Stimulated activated naive CD8-positive, alpha-beta T cell treated with anti-CD3 and anti-CD28 coated beads, Interleukin-15, Interleukin-2, amounts not matched to agents 100 ng/mL and 50 ng/mL, for 24 hours (primary cell): ENCODE data around the gene C1orf216.
A peak's percentile ranks its signal among the peaks of the same experiment; 100 is the strongest.

ENCODE experiments used
- H3K27ac Mint-ChIP-seq: one replicate; pipeline ENCODE4 v1.8.0; 2021; ENCODE audit warnings: mild to moderate bottlenecking, mixed read lengths
- H3K27me3 Mint-ChIP-seq: one replicate; pipeline ENCODE4 v1.8.0; 2021; ENCODE audit warnings: mixed read lengths
- H3K36me3 Mint-ChIP-seq: one replicate; pipeline ENCODE4 v1.8.0; 2021; ENCODE audit warnings: low read depth, mixed read lengths
- H3K4me1 Mint-ChIP-seq: one replicate; pipeline ENCODE4 v1.8.0; 2021; ENCODE audit warnings: low read depth, mixed read lengths
- H3K4me3 Mint-ChIP-seq: one replicate; pipeline ENCODE4 v1.8.0; 2021; ENCODE audit warnings: mild to moderate bottlenecking, mixed read lengths
- H3K9me3 Mint-ChIP-seq: one replicate; pipeline ENCODE4 v1.8.0; 2021; ENCODE audit warnings: mixed read lengths

Gene C1orf216

DNA sequence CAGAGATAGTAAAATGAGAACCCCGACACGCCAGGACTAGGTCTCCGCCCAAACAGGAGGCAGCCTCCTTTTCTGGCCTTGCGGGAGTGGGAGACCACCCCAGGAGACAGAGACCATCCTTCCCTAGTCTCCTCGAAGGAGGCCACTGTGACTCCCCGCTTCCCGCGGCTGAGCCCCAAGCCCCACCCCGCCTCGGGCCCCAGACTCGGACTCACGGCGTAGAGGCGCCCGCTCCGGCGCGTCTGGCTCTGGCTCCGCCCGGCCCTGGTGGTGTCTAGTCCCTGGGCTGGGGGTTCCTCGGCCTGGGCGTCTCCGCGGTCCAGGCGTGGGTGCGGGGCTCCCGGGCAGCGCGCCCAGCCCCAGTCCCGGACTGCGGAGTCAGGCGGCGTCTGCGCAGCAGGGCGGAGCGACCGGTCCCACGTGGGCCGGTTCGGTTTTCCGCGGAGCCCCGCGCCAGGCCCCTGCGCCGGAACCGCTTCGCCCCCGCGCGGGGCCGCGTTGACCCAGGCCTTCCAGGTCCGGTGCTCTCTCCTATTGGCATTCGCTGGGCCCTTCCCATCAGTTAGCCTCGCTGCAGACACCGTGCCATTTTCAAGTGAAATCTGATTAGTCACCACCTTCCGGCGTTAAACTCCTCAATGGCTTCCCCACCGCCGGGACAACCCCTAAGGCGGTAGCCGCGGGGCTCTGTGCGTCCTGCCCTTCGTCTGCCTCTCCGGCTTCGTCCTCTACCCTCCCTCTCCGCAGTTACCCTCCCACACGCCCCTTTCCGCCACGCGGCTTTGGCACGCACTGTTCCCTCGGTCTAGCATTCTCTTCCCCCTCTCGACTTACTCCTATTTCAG lies at the start of gene C1orf216:
Gene C1orf216, minus strand, starts transcription at position 393 of the 845 bp plus-strand sequence. CDS start 2,563 bp downstream, outside the sequence.
- Mint-ChIP-seq H3K36me3 (peaks cover 22% of the 10 kb centered on the region), H3K9me3 (no peaks in the 10 kb centered on the region), H3K4me1 (peaks cover 32% of the 10 kb centered on the region), H3K27me3 (no peaks in the 10 kb centered on the region), H3K27ac (peak within 1 kb of the TSS; percentile 94), H3K4me3 (peak within 1 kb of the TSS; percentile 93)

- Mint-ChIP-seq H3K36me3 (peaks cover 69% of the 10 kb centered on the region), H3K27me3 (no peaks in the 10 kb centered on the region), H3K27ac (no peak overlapping the region)
Observed at GRCh38 chr1:35764283-35764682, 45.6 kb upstream of the C1orf216 start.

DNA sequence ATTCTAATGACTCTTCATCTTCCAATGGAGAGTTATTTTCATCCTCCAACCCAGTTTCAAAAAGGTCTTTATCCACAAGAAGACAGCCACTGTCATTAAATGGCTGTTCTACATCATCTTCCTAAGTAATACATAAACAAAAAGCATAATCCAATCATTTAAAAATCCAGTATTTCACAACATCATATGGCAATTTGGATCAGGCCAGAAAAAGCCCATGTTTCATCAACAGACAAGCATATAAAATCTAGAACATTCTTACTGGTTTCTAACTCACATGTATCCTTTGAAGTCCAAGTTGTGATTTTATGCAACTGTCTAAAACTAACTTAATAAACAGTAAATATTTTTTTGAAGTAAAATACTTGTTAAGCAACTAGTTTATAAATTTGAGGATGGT lies 44.5 kb upstream of the C1orf216 start:
- Mint-ChIP-seq H3K27ac (no peak overlapping the region), H3K27me3 (no peaks in the 10 kb centered on the region), H3K9me3 (no peaks in the 10 kb centered on the region), H3K4me3 (no peak overlapping the region), H3K4me1 (peaks cover 14% of the 10 kb centered on the region), H3K36me3 (peaks cover 77% of the 10 kb centered on the region)

More at GRCh38 chr1:35764283-35764682, 45.6 kb upstream of the C1orf216 start:
- Mint-ChIP-seq H3K9me3 (no peaks in the 10 kb centered on the region), H3K4me3 (peak overlapping the region; percentile 14), H3K4me1 (peaks cover 21% of the 10 kb centered on the region)

DNA sequence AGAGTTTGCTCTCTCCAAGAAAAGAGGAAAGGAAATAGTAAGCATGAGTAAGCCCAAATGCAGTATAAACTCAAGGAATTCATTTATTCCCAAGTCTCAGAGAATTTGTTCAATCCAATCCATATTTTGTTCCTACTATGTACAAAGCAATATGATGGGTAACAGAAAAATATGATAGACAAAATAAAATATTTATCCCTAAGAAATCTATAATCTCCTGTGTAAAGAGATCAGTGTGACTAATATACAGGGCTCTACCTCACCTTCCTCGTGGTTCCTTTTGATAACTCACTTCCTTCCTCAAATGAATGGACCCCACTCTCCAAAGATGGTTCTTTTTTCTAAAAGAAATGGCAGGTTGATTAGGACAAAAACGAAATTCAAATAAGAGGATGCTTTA lies 43.5 kb upstream of the C1orf216 start:
- no peak overlapping the region for H3K27ac Mint-ChIP-seq
- peaks cover 76% of the 10 kb centered on the region for H3K36me3 Mint-ChIP-seq

GRCh38 chr1:35756064-35756463 lies 37.4 kb upstream of the C1orf216 start:
- no peak overlapping the region for H3K27ac Mint-ChIP-seq
- peaks cover 76% of the 10 kb centered on the region for H3K36me3 Mint-ChIP-seq
- no peak overlapping the region for H3K4me3 Mint-ChIP-seq
- H3K4me1 Mint-ChIP-seq: no peaks in the 10 kb centered on the region
- H3K9me3 Mint-ChIP-seq: no peaks in the 10 kb centered on the region
- no peaks in the 10 kb centered on the region for H3K27me3 Mint-ChIP-seq

More for the DNA sequence above, 43.5 kb upstream of the C1orf216 start:
- no peaks in the 10 kb centered on the region for H3K9me3 Mint-ChIP-seq
- peaks cover 11% of the 10 kb centered on the region for H3K4me1 Mint-ChIP-seq
- no peak overlapping the region for H3K4me3 Mint-ChIP-seq
- no peaks in the 10 kb centered on the region for H3K27me3 Mint-ChIP-seq

DNA sequence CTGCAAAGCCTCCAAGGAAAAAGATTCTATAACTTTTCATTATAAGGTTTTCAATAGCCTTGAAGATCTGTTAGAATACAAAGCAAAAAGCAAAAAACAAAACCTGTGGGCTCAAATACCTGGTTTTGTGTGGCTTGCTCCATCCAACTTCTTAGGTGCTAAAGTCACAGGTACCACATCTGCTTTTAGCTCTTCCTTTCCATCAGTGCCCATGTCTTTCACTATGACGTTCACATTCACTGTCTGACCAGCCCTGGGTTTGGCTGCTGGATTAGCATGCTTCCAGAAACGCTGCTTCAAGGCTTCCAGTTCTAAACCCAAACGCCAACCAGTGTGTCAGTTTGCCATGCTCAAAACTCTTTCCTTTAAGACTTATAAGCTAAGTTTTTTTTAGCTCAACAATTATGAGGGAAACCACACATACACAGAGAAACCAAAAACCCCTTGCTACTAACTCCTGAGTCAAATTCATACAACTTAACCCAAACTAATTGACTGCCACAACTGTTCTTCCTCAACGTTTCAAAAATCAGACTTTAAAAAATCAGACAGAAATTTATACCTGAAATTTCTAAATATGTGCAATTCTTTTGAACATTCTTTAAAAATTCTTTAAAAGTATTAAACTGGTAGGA lies 35.1 kb upstream of the C1orf216 start:
- Mint-ChIP-seq H3K9me3 (no peaks in the 10 kb centered on the region), H3K36me3 (peaks cover 71% of the 10 kb centered on the region), H3K27me3 (no peaks in the 10 kb centered on the region), H3K27ac (no peak overlapping the region), H3K4me1 (no peaks in the 10 kb centered on the region), H3K4me3 (no peak overlapping the region)

DNA sequence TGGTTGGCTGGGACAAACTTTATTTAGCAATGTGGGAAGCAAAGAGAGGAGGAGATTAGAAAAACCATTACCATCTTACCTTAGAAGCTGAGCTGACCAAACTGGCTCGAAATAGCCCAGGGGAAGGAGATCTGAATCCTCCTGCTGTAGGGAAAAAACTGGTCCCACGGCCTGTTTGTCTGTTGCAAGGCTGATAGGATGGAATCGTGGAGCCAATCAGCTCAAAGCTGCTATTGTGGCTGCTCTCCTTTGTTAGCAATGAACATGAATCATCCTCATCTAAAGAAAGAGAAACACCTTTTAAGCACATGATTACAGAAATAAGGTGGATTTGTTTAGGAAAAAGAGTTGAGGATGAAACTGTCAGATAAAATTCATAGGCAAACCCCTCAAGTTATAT lies 29.6 kb upstream of the C1orf216 start:
- Mint-ChIP-seq H3K27me3 (no peaks in the 10 kb centered on the region), H3K27ac (no peak overlapping the region)

GRCh38 chr1:35745124-35745730 lies 26.5 kb upstream of the C1orf216 start:
- H3K4me3 Mint-ChIP-seq: no peak overlapping the region
- H3K27ac Mint-ChIP-seq: no peak overlapping the region
- H3K36me3 Mint-ChIP-seq: peaks cover 72% of the 10 kb centered on the region
- no peaks in the 10 kb centered on the region for H3K4me1 Mint-ChIP-seq
- H3K27me3 Mint-ChIP-seq: no peaks in the 10 kb centered on the region
- no peaks in the 10 kb centered on the region for H3K9me3 Mint-ChIP-seq

More for the DNA sequence above, 29.6 kb upstream of the C1orf216 start:
- Mint-ChIP-seq H3K4me1 (no peaks in the 10 kb centered on the region), H3K4me3 (no peak overlapping the region), H3K9me3 (no peaks in the 10 kb centered on the region), H3K36me3 (peaks cover 80% of the 10 kb centered on the region)

GRCh38 chr1:35737120-35737519 lies 18.4 kb upstream of the C1orf216 start:
- Mint-ChIP-seq H3K27me3 (no peaks in the 10 kb centered on the region), H3K36me3 (peaks cover 81% of the 10 kb centered on the region), H3K4me1 (peaks cover 5% of the 10 kb centered on the region), H3K9me3 (no peaks in the 10 kb centered on the region), H3K27ac (no peak overlapping the region), H3K4me3 (no peak overlapping the region)

GRCh38 chr1:35727434-35728040 lies 8.9 kb upstream of the C1orf216 start:
- Mint-ChIP-seq H3K4me1 (peaks cover 5% of the 10 kb centered on the region), H3K4me3 (no peak overlapping the region), H3K27me3 (no peaks in the 10 kb centered on the region), H3K36me3 (peaks cover 36% of the 10 kb centered on the region), H3K9me3 (no peaks in the 10 kb centered on the region), H3K27ac (no peak overlapping the region)

- peaks cover 29% of the 10 kb centered on the region for H3K36me3 Mint-ChIP-seq
- no peaks in the 10 kb centered on the region for H3K9me3 Mint-ChIP-seq
- H3K4me3 Mint-ChIP-seq: no peak overlapping the region
- H3K27ac Mint-ChIP-seq: no peak overlapping the region
- no peaks in the 10 kb centered on the region for H3K27me3 Mint-ChIP-seq
- peaks cover 5% of the 10 kb centered on the region for H3K4me1 Mint-ChIP-seq
Observed at GRCh38 chr1:35726450-35727433, 8.1 kb upstream of the C1orf216 start.

DNA sequence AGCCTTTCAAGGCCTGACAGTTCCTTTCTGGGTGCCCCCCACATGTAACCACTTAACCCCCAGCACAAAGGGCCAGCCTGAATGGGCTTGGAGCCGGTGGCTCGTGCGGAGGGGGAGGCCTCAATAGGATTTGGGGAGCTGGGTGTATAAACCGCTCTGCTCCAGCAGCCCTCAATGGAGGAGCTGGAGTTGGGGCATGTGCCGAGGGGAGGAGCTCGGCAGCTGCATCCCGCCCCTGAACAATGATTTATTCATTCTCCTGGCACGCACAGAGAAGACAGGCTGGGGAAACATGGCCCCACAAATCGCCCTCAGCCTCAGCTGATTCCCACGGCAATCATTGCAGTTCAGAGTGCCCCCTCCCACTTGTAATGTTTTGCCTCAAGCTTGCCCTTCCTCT lies 6.9 kb upstream of the C1orf216 start:
- Mint-ChIP-seq H3K36me3 (peaks cover 22% of the 10 kb centered on the region), H3K4me1 (peaks cover 5% of the 10 kb centered on the region), H3K4me3 (no peak overlapping the region), H3K9me3 (no peaks in the 10 kb centered on the region), H3K27me3 (no peaks in the 10 kb centered on the region), H3K27ac (no peak overlapping the region)

GRCh38 chr1:35717911-35718476 lies 690 bp downstream of the C1orf216 start:
- Mint-ChIP-seq H3K4me3 (peak overlapping the region; percentile 93), H3K4me1 (peaks cover 32% of the 10 kb centered on the region), H3K27me3 (no peaks in the 10 kb centered on the region), H3K36me3 (peaks cover 24% of the 10 kb centered on the region), H3K9me3 (no peaks in the 10 kb centered on the region), H3K27ac (peak overlapping the region; percentile 75)
